AG10803 (cell line): ENCODE results near the gene ZFYVE27.
A peak's percentile ranks its signal among the peaks of the same experiment; 100 is the strongest.

Experiments used
- DNase-seq: peaks from one replicate; pipeline ENCODE4 v3.0.0; 2010; ENCODE audit warnings: low read depth
- H3K4me3 ChIP-seq: 2 replicates; pipeline ENCODE4 v1.5.1; 2011; ENCODE audit warnings: mild to moderate bottlenecking, low read length, control low read depth
- CTCF ChIP-seq: conservative IDR thresholded peaks from 2 replicates; pipeline ENCODE4 v1.5.1; 2011; ENCODE audit warnings: mild to moderate bottlenecking, low read length, control low read depth, inconsistent platforms

ZFYVE27 gene

GRCh38 chr10:97785731-97786130, 48.8 kb downstream of the ZFYVE27 start:
- TF ChIP-seq CTCF, result no peak
- H3K4me3 ChIP-seq, result no peak overlapping the region
- no peak for DNase-seq

- DNase-seq, result no peak
- no peak overlapping the region for H3K4me3 ChIP-seq
- TF ChIP-seq CTCF, result no peak
These were observed 51.9 kb downstream of the ZFYVE27 start for GRCh38 chr10:97788552-97789442.

- no peak for DNase-seq
- no peak overlapping the region for H3K4me3 ChIP-seq
- no peak for TF ChIP-seq CTCF
These were observed 53.0 kb downstream of the ZFYVE27 start for GRCh38 chr10:97789770-97790397.

- peak; percentile 95 for TF ChIP-seq CTCF
- peak; percentile 40 for DNase-seq
- no peak overlapping the region for H3K4me3 ChIP-seq
These were observed 55.1 kb downstream of the ZFYVE27 start for GRCh38 chr10:97791824-97792721.

GRCh38 chr10:97795886-97796285, 59.0 kb downstream of the ZFYVE27 start:
- no peak for DNase-seq
- no peak for TF ChIP-seq CTCF
- H3K4me3 ChIP-seq, result no peak overlapping the region

- TF ChIP-seq CTCF, result no peak
- no peak for DNase-seq
- H3K4me3 ChIP-seq, result no peak overlapping the region
These were observed 59.7 kb downstream of the ZFYVE27 start for GRCh38 chr10:97796651-97797050.
